ENCODE results near the gene TKTL2.
"Not testable (repeated sequence)": the region's sequence is repeated elsewhere in the genome, so short reads cannot be mapped to it uniquely, and the experiment has no call there.

- TF ChIP-seq CTCF, POLR2A (IDR thresholded peaks at IDR 0.05): not testable (repeated sequence)
Measured at GRCh38 chr4:163447023-163447422, 26.5 kb downstream of the TKTL2 start.
